GM18520 (cell line): ENCODE measurements around the gene SMYD3.
"Not testable (repeated sequence)": the region's sequence is repeated elsewhere in the genome, so short reads cannot be mapped to it uniquely, and the experiment has no call there.

Experiments used
- ATAC-seq: cut with Tn5 transposase; IDR thresholded peaks from one replicate; pipeline ENCODE4 v1.9.1; 2021; ENCODE audit not compliant: unreplicated experiment

SMYD3 gene

DNA sequence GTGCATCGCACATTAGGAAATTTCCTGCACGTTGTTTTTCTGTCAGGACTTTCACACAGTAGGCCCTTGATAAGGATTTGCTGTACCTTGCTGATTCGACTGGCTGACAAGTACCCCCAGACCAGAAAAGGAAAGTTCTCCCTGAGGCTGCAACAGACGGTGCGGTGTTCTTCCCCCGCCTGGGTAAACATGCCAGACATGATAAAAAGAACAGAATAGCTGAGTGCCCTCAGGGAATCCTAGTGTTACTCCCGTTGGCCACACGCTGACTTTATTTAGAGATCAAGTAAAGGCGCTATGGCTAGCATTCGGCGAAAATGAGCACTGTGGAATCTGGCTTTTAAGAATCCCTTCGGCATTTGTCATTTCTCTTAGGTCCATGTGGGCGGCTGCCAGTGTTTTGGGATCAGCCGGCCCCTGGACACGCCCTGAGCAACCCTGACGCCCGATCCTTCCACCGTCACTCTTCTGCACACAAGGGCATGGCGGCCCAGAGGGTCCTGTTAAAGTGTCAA, 744.6 kb downstream of the SMYD3 start:
- no peak for ATAC-seq

DNA sequence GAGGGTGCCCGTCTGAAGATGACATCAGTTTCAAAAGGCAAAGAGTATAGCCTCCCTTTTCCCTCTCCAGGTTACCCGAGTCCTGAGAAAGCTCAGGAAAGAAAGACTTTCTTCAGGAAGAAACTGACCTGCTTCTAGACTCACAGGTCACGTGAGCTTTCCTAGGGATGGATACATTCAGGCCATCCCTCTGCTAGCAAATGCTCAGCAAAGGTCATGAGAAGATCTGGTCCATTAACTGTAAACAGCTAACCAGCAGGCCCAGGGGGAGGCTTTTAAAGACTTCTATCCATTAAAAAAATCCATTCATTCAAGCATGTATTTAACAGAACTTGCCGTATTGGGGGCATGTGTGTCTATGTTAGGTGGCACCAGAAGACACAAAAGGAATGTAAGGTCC, 746.8 kb downstream of the SMYD3 start:
- ATAC-seq = no peak

DNA sequence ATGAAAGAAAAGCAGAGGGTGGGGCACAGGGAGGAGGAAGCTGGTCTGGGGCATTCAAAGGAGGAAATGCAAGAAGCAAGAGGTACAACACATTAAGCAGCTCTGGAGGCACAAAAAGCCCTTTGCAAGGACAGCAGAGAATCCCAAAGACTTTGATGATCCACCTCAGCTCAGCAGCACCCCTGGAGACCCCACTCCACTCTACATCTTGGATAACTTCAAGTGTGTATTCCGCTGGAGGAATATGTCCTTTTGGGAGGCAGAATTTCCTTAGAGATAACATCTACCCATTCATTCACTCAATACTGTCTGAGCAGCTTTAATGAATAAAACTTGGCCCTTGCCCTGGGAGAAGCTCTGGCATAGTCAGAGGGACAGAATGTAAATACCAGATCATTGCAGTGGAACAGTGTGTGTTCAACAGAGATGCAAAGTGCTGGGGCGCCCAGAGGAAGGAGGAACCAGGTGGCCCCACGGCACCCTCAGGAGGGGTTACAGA, 752.6 kb downstream of the SMYD3 start:
- ATAC-seq = no peak

DNA sequence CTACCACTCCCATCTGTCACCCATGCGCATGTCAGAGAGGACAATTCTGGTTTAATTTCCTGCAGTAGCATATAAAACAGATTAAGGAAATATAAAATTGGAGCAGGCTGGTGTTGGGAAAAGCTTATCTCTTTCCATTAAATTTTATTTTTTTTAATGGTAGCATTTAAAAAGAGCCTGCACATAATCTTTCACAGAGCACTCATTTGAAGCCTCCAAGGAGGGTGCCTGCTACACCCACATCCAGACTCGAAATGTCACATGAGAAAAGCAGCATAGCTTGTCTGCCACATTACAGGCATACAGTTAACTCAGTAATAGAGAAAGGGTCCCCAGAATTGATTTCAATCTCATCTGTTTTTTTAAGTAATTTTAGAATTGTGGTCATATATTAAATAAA, 753.3 kb downstream of the SMYD3 start:
- no peak for ATAC-seq

DNA sequence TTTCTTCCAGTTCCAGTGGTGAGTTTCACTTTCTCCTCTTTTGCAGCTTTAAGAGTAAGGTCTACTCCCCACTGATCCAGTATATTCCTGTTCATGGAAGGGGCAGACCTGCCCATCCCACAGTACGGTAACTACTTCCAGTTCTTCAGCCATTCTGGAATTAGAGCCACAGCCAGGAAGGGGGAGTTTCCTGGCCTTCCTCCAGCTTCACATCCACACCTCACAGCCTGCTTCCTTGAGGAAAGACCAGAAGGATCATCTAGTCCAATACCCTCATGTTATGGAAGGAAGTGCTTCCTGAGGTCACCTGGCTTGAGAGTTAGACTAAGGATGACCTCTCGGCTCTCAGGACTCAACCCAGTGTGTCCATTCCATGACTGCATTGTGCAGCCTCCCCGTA, 754.5 kb downstream of the SMYD3 start:
- ATAC-seq = no peak

DNA sequence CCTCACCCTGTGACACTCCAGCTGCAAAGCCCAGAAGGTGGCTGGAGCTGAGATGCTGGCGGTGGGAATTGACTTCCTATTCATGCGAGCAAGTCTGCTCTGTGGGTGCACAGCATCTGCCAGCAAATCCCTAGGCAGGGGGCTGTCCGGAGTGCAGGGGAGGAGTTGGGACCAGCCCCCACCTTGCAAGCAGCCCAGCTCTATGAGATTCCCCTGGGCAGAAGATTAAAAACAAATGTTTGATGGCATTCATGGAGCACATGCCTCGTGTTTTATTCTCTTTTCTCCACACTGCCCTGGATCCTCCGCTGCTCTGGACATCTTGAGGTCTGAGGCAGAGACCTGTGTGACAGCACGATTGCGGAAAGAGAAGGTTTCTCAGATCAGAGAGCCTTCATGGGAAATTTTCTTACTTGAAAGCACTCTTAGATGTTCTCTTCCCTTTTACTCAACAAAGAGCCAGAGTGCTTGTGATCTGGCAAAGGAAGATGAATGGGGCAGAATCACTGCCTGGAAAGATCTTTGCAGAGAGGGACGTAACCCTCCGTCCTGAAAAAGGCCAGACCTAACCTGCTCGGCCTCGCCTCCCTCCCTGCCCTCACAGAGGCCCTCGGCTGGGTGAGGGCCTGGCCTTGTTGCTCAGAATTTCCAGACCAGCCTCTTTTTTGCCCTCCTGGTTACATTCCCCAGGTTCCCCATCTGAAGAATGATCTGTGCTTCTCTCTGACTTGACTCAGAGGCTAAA, 755.2 kb downstream of the SMYD3 start:
- ATAC-seq = no peak

DNA sequence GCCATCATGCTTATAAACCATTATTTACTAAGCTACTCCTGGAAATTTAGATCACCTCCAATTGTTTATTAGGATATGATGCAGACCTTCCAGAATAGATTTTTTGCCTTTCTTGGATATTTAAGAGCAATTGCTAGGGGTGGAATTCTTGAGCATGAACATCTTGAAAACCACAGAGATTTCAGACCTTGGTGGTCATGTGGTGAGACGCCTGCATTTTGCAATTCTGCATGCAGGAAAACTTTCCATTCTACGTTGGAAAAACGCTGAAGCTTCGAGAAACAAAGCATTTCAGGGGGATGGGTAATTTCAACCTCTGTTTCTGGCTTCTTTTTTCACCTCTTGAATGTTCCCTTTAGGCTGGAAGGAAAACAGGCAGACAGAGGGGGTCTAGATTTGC, 756.0 kb downstream of the SMYD3 start:
- ATAC-seq = no peak

DNA sequence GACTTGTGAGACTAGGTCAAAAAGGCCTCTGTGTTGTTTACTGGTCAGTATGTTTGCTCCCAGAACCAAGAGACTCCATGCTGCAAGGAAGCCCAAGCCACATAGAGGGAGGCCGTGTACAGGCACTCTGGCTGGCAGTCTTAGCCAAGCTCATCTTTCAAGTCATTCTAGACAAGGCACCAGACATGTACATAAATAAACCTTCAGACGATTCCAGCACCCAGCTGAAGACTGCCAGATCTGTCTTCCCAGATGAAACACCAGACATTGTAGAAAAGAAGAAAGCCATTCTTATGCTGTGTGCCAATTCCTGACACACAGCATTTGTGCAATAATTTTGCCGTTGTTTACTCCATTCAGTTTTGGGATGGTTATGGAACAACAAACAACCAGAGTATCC, 756.8 kb downstream of the SMYD3 start:
- no peak for ATAC-seq

DNA sequence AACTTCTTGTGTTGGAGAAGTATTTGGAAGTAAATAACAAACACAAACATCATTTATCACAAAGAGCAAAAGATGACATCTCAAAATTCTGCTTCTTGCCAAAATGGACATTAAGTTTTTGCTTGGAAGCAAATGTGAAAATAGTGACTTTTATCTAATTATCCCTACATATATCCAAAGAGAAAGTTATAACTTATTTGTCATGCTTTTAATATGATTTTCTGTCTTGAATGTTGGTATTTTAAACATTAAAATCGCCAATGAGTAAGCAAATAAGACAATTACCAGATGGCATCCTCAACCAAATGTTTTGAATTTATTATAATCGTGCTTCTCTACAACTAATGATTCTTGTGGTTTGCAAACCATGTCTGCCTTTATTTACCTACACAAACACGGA, 758.0 kb downstream of the SMYD3 start:
- ATAC-seq = no peak

DNA sequence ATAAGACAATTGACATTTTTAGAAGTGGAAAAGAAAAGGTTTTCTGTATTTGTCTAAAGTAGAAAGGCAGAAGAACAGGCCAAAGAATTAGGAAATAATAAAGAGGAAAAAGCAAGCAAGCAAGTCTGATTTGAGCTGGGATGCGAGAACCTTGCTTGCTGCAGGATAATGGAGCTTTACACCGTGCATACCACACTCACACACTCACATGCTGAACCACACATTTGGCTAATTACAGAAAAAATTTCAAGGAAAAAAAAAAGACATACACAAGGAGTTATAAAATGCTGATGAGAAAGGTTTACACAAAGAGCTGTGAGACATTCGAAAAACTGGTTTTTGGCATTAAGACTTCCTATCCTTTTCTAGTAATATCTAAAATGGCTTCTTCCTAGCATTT, 758.4 kb downstream of the SMYD3 start:
- no peak for ATAC-seq

DNA sequence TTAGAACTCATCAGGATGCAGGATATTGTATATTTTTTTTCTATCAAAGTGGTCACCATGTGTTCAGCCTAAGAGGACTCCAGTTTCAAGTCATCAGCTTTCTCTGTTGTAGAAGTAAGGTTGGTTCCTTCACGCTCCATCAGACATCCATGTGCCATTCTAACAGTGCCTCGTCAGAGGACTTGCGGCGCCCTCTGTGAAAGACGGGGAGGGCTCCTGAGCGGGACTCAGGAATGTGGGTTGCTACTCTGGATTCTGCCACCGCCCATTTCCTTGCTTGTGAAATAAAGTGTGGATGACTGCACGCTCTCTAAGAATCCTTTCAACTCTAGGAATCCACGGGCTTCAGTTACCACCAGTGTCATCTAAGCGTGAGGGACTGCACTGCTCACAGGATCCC, 758.8 kb downstream of the SMYD3 start:
- ATAC-seq = no peak

DNA sequence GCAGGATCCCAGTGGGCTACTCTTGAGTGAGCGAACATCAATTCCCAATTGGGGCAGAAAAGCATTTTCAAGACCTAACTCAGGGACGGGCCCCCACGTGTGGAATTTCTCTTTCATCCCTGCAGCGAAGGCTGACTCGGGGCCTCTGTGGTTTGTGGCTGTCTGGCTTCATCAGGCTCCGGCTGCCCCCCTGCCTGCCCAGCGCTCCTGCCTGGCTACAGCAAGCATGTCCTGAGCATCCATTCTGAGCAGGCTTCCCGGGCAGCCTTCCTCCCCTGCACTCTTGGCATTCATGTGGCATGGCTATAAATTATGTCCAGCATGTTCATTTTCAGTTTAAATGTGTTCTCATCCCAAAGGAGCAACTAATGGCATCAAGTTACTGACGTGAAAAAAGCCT, 764.2 kb downstream of the SMYD3 start:
- no peak for ATAC-seq

DNA sequence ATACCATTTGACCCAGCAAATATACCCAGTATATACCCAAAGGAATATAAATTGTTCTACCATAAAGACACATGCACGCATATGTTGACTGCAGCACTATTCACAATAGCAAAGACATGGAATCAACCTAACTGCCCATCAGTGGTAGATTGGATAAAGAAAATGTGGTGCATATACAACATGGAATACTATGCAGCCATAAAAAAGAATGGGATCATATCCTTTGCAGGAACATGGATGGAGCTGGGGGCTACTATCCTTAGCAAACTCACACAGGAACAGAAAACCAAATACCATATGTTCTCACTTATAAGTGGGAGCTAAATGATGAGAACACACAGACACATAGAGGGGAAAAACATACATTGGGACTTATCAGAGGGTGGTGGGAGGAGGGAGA, 766.7 kb downstream of the SMYD3 start:
- not testable (repeated sequence) for ATAC-seq

DNA sequence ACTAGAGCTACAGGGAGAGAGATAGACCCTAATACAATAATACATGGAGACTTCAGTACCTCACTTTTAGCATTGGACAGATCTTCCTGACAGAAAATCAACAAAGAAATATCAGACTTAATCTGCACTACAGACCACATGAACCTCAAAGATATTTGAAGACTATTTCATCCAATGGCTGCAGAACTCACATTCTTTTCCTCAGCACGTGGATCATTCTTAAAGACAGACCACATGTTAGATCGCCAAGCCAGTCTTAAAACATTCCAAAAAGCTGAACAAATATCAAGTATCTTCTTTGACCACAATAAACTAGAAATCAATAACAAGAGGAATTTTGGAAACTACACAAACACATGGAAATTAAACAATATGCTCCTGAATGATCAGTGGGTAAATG, 776.3 kb downstream of the SMYD3 start:
- no peak for ATAC-seq

DNA sequence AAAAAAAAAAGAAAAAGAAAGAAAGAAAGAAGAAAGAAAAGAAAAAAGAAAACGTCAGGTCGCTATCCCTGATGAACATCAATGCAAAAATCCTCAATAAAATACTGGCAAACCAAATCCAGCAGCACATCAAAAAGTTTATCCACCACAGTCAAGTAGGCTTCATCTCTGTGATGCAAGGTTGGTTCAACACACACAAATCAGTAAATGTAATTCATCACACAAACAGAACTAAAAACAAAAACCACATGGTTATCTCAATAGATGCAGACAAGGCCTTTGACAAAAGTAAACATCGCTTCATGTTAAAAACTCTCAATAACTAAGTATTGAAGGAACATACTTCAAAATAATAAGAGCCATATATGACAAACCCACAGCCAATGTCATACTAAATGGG, 779.0 kb downstream of the SMYD3 start:
- not testable (repeated sequence) for ATAC-seq

DNA sequence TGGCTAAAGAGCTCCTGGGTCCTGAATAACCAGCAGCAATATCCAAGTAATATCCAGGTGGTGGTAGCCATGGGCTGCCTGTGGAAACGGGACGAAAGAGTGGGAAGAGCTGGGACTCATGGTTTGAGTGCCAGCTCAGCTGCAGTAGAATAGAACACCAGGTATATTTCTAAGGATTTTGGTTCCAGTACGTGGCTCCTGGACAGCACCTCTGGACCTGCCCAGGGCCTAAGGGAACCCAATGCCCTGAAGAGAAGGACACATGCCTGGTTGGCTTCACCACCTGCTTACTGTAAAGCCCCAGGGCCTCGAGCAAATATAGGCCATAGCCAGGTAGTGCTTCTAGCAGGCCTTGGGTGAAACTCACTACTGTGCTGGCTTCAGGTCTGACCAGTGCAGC, 785.6 kb downstream of the SMYD3 start:
- ATAC-seq = no peak

DNA sequence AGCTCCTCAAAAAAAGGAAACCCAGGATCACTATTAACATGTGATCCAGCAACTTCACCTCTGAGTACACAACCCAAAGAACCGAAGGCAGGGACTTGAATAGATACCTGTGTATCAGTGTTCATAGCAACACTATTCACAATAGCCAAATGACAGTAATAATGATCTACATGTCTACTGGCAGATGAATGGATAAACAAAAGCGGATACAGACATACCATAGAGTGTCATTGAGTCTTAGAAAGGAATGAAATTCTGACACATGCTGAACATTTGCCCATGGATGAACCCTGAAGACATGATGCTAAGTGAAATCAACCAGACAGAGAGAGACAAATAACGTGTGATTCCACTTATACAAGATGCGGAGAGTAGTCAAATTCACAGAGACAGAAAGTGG, 788.1 kb downstream of the SMYD3 start:
- no peak for ATAC-seq

DNA sequence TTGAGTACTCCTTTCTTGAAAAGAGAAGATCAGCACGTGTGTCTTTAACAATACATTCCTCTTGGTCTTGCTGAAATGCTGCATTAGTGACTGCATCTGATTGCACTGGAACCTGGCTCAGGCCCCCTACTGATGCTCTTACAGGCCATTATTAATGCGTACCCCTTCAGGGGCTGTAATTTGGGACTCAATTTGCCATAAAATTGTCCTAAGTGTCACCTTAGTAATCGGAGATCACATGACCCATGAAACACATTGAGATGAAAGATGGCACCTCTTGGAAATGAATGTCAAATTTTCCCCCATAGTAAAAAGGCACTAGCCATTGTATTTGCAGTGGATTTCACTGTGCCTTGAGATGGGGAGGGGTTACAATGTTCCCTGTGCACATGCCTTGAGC, 789.0 kb downstream of the SMYD3 start:
- ATAC-seq = no peak

DNA sequence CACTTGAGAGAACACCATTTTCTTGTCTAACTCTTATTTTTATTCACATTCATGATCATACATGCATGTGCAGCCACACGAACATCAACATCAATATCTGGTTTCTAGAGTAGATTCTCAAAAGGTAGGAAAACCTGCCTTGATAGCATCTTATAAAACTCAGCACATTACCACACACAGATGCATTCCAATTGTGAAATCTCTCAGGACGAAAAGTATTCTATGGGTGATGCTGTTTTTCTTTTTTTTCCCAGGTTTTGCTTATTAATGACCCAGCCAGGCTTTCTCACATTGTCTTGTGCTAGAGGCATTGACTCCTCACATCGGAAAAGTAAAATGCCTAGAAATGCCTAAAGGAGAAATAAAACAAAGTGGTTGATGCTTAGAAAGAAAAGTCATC, 789.5 kb downstream of the SMYD3 start:
- ATAC-seq = no peak

DNA sequence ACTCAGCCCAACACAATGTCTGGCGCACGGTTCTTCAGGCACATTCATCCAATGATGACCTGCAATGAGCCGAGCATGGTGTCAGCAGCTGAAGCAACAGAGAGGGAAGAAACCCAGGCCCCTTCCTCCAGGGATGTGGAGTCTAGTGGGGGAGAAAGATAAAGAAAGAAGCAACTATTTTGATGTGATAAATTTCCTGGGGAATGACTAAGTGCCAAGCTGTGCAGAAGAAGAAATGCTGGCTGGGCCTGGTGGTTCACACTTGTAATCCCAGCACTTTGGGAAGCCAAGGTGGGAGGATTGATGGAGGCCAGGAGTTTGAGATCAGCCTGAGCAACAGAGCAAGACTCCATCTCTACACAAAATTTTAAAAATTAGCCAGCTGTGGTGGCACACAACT, 790.5 kb downstream of the SMYD3 start:
- ATAC-seq = no peak

DNA sequence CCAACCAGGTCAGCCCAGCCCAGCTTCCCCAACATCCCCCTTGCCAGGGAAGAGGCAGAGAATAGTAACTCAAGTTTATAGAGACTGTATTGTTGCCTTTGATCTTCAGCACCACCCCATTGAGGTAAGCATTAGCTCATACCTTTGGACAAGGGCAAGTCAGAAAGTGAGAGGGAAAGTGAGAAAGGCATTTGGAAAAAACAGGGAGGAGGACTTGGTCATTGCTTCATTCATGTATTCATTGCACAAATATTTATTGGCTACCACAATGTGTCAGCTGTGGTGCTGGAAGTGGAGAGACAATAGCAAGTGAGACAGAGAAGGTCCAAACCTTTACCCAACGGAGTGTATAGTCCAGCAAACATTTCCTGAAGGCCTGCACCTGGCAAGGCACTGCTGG, 791.1 kb downstream of the SMYD3 start:
- ATAC-seq = no peak

DNA sequence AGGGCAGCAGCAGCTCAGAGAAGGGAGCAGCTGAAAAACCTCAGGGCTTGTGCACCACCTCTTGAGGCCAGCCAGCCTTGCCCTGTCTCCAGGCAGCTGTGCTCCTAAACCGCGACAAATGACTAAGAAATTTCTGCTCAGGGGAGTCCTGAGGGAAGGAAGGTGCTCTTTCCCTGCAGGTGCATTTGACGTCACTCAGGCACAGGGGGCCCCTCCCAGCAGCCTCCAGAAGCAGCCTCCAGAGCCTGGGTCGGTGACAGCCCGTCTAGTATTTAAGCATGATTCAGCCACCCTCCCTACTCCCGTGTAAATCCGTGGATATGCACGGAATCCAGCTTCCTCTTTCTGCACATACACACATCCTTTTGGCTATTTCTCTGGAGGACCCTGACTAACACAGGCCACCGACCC, 791.8 kb downstream of the SMYD3 start:
- no peak for ATAC-seq

DNA sequence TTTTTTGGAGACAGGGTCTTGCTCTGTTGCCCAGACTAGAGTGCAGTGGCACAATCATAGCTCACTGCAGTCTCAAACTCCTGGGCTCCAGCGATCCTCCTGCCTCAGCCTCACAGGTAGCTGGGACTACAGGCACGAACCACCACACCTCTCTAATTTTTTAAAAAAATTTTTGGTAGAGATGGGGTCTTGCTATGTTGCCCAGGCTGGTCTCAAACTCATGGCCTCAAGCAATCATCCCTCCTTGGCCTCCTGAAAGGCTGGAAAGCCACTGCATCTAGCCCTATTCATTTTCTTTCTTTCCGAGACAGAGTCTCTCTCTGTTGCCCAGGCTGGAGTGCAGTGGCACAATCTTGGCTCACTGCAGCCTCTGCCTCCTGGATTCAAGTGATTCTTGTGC, 793.1 kb downstream of the SMYD3 start:
- ATAC-seq = not testable (repeated sequence)
